SK-N-SH (cell line): Measurements from ENCODE around the gene TMTC4. TPM values are rescaled to one million over a fixed set of nuclear protein-coding genes. Genes with fewer than 3 reads are reported as not detected.

Experiments
- CTCF ChIA-PET: fragments of 300-600, 350-600 bp; formaldehyde crosslinking; extraction: SDS; loops from one replicate; lab custom pipeline; 2021; lab: Yijun Ruan, JAX
- POLR2A ChIA-PET: fragments of 350-600 bp; sonication (Branson Sonifier 250); formaldehyde crosslinking; extraction: SDS; loops from one replicate; lab custom pipeline; 2020; ENCODE audit warnings: antibody characterized with exemption, inconsistent platforms; lab: Yijun Ruan, JAX
- DNase-seq: peaks from one replicate; pipeline ENCODE4 v3.0.0; 2012
- H2AFZ ChIP-seq: fragments of 200-600 bp; sonication (generic); 2 replicates; pipeline ENCODE4 v1.8.1; 2016; ENCODE audit warnings: antibody characterized with exemption, mild to moderate bottlenecking, low read depth
- H3F3A ChIP-seq: fragments of 200-600 bp; sonication (generic); replicated peaks from 2 replicates; pipeline ENCODE3; 2016; ENCODE audit warnings: antibody characterized with exemption, mild to moderate bottlenecking; ENCODE audit not compliant: insufficient read depth
- H3K27ac ChIP-seq, 2 experiments: fragments of 200-500 bp in 1 of 2; fragments of 200-600 bp in 1 of 2; sonication (Bioruptor generic) in 1 of 2; sonication (generic), shearing (Covaris generic) in 1 of 2; 2 replicates each; pipeline versions ENCODE4 v1.5.1 to v1.6.1; 2014 to 2016; ENCODE audit warnings: low read depth in 2 of 2, inconsistent platforms in 1 of 2, low read length in 1 of 2, mild to moderate bottlenecking in 1 of 2, mixed read lengths in 1 of 2
- H3K27me3 ChIP-seq: fragments of 200-600 bp; sonication (generic), shearing (Covaris generic); 2 replicates; pipeline ENCODE4 v1.6.1; 2016; ENCODE audit warnings: mixed run types; ENCODE audit not compliant: insufficient read depth
- H3K36me3 ChIP-seq, 2 experiments: fragments of 200-500 bp in 1 of 2; fragments of 200-600 bp in 1 of 2; sonication (Bioruptor generic) in 1 of 2; sonication (generic) in 1 of 2; replicated peaks in 1 of 2; 2 replicates each; pipeline versions ENCODE3 to v1.5.1; 2014 to 2016; ENCODE audit warnings: low read length in 1 of 2, mild to moderate bottlenecking in 1 of 2; ENCODE audit not compliant: insufficient read depth in 2 of 2, control insufficient read depth in 1 of 2
- H3K4me1 ChIP-seq, 2 experiments: fragments of 200-500 bp in 1 of 2; fragments of 200-600 bp in 1 of 2; sonication (Bioruptor generic) in 1 of 2; sonication (generic), shearing (Covaris generic) in 1 of 2; 2 replicates each; pipeline versions ENCODE4 v1.5.1 to v1.6.1; 2014 to 2016; ENCODE audit warnings: low read depth in 1 of 2, low read length in 1 of 2, mixed run types in 1 of 2; ENCODE audit not compliant: insufficient read depth in 2 of 2, control insufficient read depth in 1 of 2
- H3K4me2 ChIP-seq: fragments of 200-600 bp; sonication (generic), shearing (Covaris generic); 2 replicates; pipeline ENCODE4 v1.6.1; 2017; ENCODE audit warnings: mixed run types
- H3K4me3 ChIP-seq, 2 experiments: fragments of 200-500 bp in 1 of 2; fragments of 200-600 bp in 1 of 2; sonication (Bioruptor generic) in 1 of 2; sonication (generic), shearing (Covaris generic) in 1 of 2; 2 replicates each; pipeline versions ENCODE4 v1.5.1 to v1.8.1; 2014 to 2016; ENCODE audit warnings: low read depth in 2 of 2, inconsistent platforms in 1 of 2, low read length in 1 of 2, mild to moderate bottlenecking in 1 of 2, mixed read lengths in 1 of 2, moderate library complexity in 1 of 2
- H3K79me2 ChIP-seq: fragments of 200-600 bp; sonication (generic); 2 replicates; pipeline ENCODE4 v1.8.1; 2017; ENCODE audit warnings: mild to moderate bottlenecking; ENCODE audit not compliant: insufficient read depth
- H3K9ac ChIP-seq: fragments of 200-600 bp; sonication (generic); 2 replicates; pipeline ENCODE4 v1.6.1; 2017; ENCODE audit warnings: mixed run types
- H3K9me2 ChIP-seq: fragments of 200-600 bp; sonication (generic); 2 replicates; pipeline ENCODE4 v1.6.1; 2017; ENCODE audit warnings: mixed run types
- H3K9me3 ChIP-seq: fragments of 200-600 bp; sonication (generic); 2 replicates; pipeline ENCODE4 v1.6.1; 2017; ENCODE audit warnings: mixed run types, mild to moderate bottlenecking, moderate library complexity
- H4K20me1 ChIP-seq: fragments of 200-600 bp; sonication (generic); 2 replicates; pipeline ENCODE4 v1.6.1; 2017; ENCODE audit warnings: mild to moderate bottlenecking, mixed run types; ENCODE audit not compliant: insufficient read depth
- CTCF ChIP-seq: fragments of 200-600 bp; sonication (generic); IDR thresholded peaks from 2 replicates; pipeline ENCODE4 v1.6.1; 2017; ENCODE audit warnings: antibody characterized with exemption, mild to moderate bottlenecking, moderate library complexity
- ELF1 ChIP-seq: IDR thresholded peaks from 2 replicates; pipeline ENCODE4 v1.4.0; 2012
- EP300 ChIP-seq, 2 experiments: IDR thresholded peaks; 2 replicates each; pipeline versions ENCODE4 v1.4.0 to v1.6.1; 2012; ENCODE audit warnings: borderline replicate concordance in 1 of 2, low read depth in 1 of 2, low read length in 1 of 2
- EZH2phosphoT487 ChIP-seq: fragments of 200-600 bp; sonication (generic); IDR thresholded peaks from 2 replicates; pipeline ENCODE4 v1.6.1; 2017; ENCODE audit warnings: low read depth, mixed run types, mild to moderate bottlenecking, antibody characterized with exemption, moderate library complexity, borderline replicate concordance
- FOXJ3 ChIP-seq: sonication (generic); formaldehyde crosslinking; IDR thresholded peaks from 2 replicates; pipeline ENCODE4 v1.5.1; 2020; ENCODE audit warnings: mild to moderate bottlenecking, missing genetic modification reagents
- GABPA ChIP-seq: IDR thresholded peaks from 2 replicates; pipeline ENCODE4 v1.4.0; 2012; ENCODE audit warnings: low read depth, mild to moderate bottlenecking
- MAX ChIP-seq: IDR thresholded peaks from 2 replicates; pipeline ENCODE4 v1.4.0; 2012; ENCODE audit warnings: low read depth
- MEF2A ChIP-seq: IDR thresholded peaks from 2 replicates; pipeline ENCODE4 v1.4.0; 2012; ENCODE audit warnings: low read depth, borderline replicate concordance
- MXI1 ChIP-seq: IDR thresholded peaks from 2 replicates; pipeline ENCODE4 v1.6.1; 2012; ENCODE audit warnings: mild to moderate bottlenecking, low read depth, low read length, improper control_type of control experiment
- NFIC ChIP-seq: IDR thresholded peaks from 2 replicates; pipeline ENCODE4 v1.4.0; 2012; ENCODE audit warnings: borderline replicate concordance
- NRF1 ChIP-seq: IDR thresholded peaks from 2 replicates; pipeline ENCODE4 v1.6.1; 2012; ENCODE audit warnings: low read depth, mild to moderate bottlenecking, low read length
- POLR2AphosphoS5 ChIP-seq: IDR thresholded peaks from 2 replicates; pipeline ENCODE4 v1.6.1; 2012; ENCODE audit warnings: low read depth, low read length
- RAD21 ChIP-seq: IDR thresholded peaks from 2 replicates; pipeline ENCODE4 v1.6.1; 2012; ENCODE audit warnings: mild to moderate bottlenecking, low read length
- RXRA ChIP-seq: IDR thresholded peaks from 2 replicates; pipeline ENCODE4 v1.4.0; 2012; ENCODE audit warnings: low read depth, mild to moderate bottlenecking, borderline replicate concordance
- SIN3A ChIP-seq: IDR thresholded peaks from 2 replicates; pipeline ENCODE4 v1.6.1; 2012; ENCODE audit warnings: low read depth, mild to moderate bottlenecking, low read length, moderate library complexity, borderline replicate concordance
- SMC3 ChIP-seq: IDR thresholded peaks from 2 replicates; pipeline ENCODE4 v1.6.1; 2012; ENCODE audit warnings: low read depth, low read length, improper control_type of control experiment
- TAF1 ChIP-seq: IDR thresholded peaks from 2 replicates; pipeline ENCODE4 v1.6.1; 2012; ENCODE audit warnings: low read depth, mild to moderate bottlenecking, low read length, moderate library complexity, borderline replicate concordance
- USF2 ChIP-seq: fragments of 150-350 bp; IDR thresholded peaks from 2 replicates; pipeline ENCODE4 v1.6.1; 2017; ENCODE audit warnings: antibody characterized with exemption, low read length, low read depth, borderline replicate concordance
- ZBTB33 ChIP-seq: IDR thresholded peaks from 2 replicates; pipeline ENCODE4 v1.4.0; 2012; ENCODE audit warnings: low read depth, borderline replicate concordance
- WGBS: methylation state at CpG from one replicate; pipeline ENCODE4 v1.1.6; 2017; ENCODE audit warnings: low lambda C conversion rate; 5-methylcytosine and 5-hydroxymethylcytosine counted together
- polyA plus RNA-seq, 3 experiments: library from polyadenylated mRNA; depleted of rRNA; stranded (reverse); fragments of >200 nt; gene quantifications; 2 replicates each; pipeline ENCODE4 v1.2.3, GENCODE V29; 2012

TMTC4 gene
- polyA plus RNA-seq, 1 of the 3 experiments (the other 2 are of a cell fraction), result 22.3 TPM

- Histone ChIP-seq H3K36me3 (no peaks in the 10 kb centered on the region), H3K27ac (no peak overlapping the region), H4K20me1 (no peaks in the 10 kb centered on the region), H3K9me3 (no peaks in the 10 kb centered on the region), H3K4me2 (no peak overlapping the region), H3F3A (no peaks in the 10 kb centered on the region), H3K4me3 (no peak overlapping the region), H3K27me3 (no peaks in the 10 kb centered on the region; the same call in 1 of the 2 replicates), H3K79me2 (no peaks in the 10 kb centered on the region), H3K4me1 (no peaks in the 10 kb centered on the region), H3K9ac (no peak overlapping the region), H2AFZ (no peak overlapping the region), H3K9me2 (no peaks in the 10 kb centered on the region)
- TF ChIP-seq RXRA, result no peak
- TF ChIP-seq RAD21, result peak; percentile 69
- TF ChIP-seq CTCF, result peak; percentile 75
- peak; percentile 71 for TF ChIP-seq SMC3
- no peak for TF ChIP-seq USF2
- TF ChIP-seq SIN3A, result no peak
- no peak for TF ChIP-seq FOXJ3 (CRISPR knock-in tag)
- no peak for TF ChIP-seq TAF1
- no peak for TF ChIP-seq ELF1
- TF ChIP-seq EZH2phosphoT487, result no peak
- TF ChIP-seq GABPA, result no peak
- no peak for TF ChIP-seq NFIC
- DNase-seq, result peak; percentile 63
- ChIA-PET CTCF (interaction anchor here (0.7 to 3.7 kb wide), 28 partner anchors 10 to 570 kb away, joined by 3 to 23 read pairs (median 4); no protein-coding TSS in a partner anchor), POLR2A (no interaction called here)
- 17% methylated on average over 6 of the region's 6 CpGs for WGBS
Observed at GRCh38 chr13:100721885-100722512, 47.4 kb upstream of the TMTC4 start.

- H2AFZ ChIP-seq, result no peak overlapping the region
- H3K9me2 ChIP-seq, result no peaks in the 10 kb centered on the region
- H3F3A ChIP-seq, result no peaks in the 10 kb centered on the region
- TF ChIP-seq CTCF (no peak), MAX (no peak), EP300 (IDR thresholded peaks at IDR 0.05; ENCODE audit: borderline replicate concordance in 1 of 2, low read depth in 1 of 2, low read length in 1 of 2) (no peak), POLR2AphosphoS5 (no peak), MXI1 (no peak), NRF1 (no peak), ZBTB33 (no peak), MEF2A (no peak)
- TF ChIP-seq, all 33 proteins: peak for 0
- Histone ChIP-seq H3K27me3 (no peaks in the 10 kb centered on the region; the same call in 1 of the 2 replicates), H3K79me2 (no peaks in the 10 kb centered on the region), H3K4me3 (no peak overlapping the region), H3K27ac (no peak overlapping the region), H3K9ac (no peak overlapping the region), H3K4me2 (no peak overlapping the region), H3K4me1 (no peaks in the 10 kb centered on the region), H3K9me3 (no peaks in the 10 kb centered on the region), H3K36me3 (no peaks in the 10 kb centered on the region), H4K20me1 (no peaks in the 10 kb centered on the region)
- no peak for DNase-seq
- ChIA-PET POLR2A (no interaction called here), CTCF (interaction anchor here (0.6 to 1.9 kb wide), 5 partner anchors 18 to 412 kb away, joined by 3 to 4 read pairs (median 3); no protein-coding TSS in a partner anchor)
- WGBS, result 68% methylated on average over 7 of the region's 7 CpGs
Observed at GRCh38 chr13:100715604-100716003, 41.0 kb upstream of the TMTC4 start.
